NOMO-1 treated with DMSO at 0.1 percent for 48 hours (cell line): Measurements from ENCODE around the gene ZNF320.
"Not testable (repeated sequence)": the region's sequence is repeated elsewhere in the genome, so short reads cannot be mapped to it uniquely, and the experiment has no call there.

ENCODE experiments used
- DNase-seq: peaks from one replicate; lab custom pipeline; 2025; ENCODE audit not compliant: unreplicated experiment; lab: John Stamatoyannopoulos, UW

Gene ZNF320

DNA sequence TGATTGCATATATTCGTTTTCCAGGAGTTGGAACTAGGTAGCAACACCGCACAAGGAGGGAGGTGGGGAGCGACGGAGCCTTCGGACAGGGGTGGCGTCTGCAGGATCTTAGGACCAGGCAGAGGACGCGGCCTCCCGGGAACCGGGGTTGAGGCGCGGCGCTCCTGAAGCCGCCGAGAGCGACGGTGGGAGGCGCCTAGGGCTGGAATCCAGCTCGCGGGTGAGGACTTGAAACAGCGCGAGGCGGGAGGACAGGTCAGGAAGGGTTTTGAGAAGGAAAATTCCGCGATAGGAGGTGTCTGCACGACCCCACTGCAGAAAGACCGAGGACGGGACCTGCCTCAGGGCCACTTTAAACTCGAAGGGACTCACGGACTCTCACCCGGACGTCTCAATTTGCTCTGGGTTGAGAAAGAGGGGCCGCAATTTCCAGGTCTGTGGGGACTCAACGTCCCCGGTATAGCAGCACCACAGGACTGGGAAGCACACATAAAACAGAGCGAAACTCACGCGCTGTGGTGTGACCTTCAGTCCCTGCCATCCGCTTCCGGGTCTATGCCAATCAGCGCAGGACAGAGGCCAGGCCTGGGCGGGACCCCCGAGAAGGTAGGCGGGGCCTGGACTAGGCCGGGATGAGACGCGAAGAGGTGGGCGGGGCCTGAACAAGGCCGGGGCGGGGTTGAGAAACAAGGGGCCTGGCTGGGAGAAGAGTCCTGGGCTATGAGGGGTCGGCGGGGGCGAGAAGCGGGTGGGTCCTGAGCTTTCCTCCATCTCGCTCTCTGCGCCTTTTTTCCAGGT is at the start of gene ZNF320:
ZNF320 (minus strand) TSS at position 498 of the 798 bp plus-strand sequence. CDS start 7,380 bp downstream, outside the sequence.
- no peak for DNase-seq

DNA sequence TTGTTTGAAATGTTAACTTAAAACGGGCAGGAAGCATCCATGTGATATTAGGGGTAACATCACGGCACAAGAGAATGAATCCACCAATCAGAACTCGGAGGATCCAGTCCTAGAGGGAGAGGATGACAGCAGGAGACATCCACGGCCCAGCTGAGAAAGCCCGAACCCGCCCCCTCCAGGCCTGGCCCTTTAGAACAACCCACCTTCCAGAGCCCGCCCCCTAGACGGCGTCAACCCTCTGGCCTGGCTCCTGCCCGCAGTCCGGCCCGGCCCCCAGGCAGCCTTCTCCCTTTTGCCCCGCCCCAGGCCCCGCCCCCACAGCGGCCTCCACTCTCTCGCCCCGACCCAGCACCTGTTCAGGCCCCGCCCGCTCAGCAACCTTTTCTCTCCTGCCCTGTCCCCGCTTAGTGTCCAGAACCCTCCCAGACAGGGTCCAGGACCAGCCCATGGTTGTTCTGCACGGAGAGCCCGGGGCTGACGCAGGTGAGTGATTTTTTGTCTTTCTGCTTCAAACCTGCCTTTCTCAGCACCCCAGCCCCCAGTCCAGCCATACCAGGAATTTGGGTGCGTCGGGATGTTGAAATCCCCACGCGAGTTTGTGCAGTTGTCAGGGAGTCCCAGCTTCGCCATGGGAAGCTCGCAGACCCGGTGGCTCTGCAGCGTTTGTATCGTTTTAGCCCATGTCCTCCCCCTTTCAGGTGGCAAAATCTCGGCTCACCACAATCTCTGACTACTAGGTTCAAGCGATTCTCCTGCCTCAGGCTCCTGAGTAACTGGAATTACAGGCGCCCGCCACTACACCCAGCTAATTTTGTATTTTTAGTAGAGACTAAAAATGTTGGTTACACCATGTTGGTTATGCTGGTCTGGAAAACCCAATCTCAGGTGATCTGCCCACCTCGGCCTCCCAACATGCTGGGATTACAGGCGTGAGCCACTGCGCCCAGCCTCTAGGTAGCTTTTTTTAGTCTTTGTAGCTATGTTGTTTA is 49.2 kb upstream of the ZNF320 start:
- DNase-seq: no peak

DNA sequence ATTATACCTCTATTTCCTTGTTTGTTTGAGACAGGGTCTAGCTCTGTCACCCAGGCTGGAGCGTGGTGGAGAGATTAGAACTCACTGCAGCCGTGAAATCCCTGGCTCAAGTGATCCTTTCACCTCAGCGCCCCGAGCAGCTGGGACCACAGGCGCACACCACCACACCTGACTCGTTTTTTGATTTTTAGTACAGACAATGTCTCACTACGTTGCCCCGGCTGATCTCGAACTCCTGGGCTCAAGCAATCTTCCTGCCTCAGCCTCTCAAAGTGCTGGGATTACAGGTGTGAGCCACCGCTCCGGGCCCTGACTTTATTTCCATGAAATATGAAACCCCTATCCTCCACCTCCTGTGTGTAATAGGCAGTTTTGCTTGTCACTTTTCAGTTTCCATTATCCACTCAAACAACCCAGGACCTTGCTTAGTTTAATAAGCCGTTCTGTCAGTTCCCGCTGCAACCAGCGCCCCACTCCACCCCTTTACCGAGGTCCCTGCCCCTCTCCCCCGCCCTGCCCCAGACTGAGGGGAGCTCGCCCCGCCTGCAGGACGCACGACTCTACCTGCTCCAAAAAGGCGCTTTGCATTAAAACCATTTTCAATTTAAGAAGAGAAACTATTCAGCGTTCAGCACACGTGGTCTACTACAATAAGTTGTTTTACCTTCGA is 48.4 kb upstream of the ZNF320 start:
- DNase-seq: no peak

DNA sequence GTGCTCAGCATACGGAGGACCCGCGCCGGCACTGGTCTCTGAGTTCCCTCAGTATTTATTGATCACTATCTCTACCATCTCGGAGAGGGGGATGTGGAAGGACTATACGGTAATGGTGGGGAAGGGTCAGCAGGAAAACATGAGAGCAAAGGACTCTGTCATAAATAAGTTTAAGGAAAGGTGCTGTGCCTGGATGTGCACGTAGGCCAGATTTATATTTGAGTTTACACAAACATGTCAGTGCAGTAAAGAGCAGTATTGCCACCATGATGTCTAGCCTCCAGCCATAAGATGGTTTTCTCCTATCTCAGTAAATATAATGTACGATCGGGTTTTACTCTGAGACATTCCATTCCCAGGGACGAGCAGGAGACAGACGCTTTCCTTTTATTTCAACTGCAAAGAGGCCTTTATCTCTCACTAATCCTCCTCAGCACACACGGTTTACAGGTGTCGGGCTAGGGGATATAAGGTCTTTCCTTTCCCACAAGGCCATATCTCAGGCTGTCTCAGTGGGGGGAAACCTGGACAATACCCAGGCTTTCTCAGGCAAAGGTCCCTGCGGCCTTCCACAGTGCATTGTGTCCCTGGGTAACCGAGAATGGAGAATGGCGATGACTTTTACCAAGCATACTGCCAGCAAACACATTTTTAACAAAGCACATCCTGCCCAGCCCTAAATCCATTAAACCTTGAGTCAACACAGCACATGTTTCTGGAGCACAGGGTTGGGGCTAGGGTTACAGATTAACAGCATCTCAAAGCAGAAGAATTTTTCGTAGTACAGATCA is 47.5 kb upstream of the ZNF320 start:
- DNase-seq: not testable (repeated sequence)

DNA sequence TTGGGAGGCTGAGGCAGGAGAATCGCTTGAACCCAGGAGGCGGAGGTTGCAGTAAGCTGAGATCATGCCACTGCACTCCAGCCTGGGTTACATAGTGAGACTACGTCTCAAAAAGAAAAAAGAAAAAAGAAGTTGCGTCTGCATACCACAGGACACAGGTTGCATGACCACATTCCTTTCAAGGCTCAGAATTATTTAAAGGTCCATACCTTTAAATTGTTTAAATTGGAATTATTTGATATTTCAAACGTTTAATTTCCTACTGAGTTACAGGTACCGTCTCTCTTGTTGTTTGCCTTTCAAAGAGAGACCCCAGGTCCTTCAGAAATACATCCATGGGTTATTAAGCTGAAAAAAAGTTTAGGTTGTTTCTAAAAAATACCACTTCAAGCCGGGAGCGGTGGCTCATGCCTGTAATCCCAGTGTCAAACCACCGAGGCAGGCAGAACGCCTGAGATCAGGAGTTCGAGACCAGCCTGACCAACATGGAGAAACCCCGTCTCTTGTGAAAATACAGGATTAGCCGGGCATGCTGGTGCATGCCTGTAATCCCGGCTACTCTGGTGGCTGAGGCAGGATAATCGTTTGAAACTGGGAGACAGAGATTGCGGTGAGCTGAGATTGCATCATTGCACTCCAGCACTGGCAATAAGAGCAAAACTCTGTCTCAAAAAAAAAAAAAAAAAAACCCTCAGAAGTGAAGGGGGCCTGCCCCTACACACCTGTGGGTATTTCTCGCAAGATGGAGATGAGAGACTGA is 46.6 kb upstream of the ZNF320 start:
- no peak for DNase-seq

DNA sequence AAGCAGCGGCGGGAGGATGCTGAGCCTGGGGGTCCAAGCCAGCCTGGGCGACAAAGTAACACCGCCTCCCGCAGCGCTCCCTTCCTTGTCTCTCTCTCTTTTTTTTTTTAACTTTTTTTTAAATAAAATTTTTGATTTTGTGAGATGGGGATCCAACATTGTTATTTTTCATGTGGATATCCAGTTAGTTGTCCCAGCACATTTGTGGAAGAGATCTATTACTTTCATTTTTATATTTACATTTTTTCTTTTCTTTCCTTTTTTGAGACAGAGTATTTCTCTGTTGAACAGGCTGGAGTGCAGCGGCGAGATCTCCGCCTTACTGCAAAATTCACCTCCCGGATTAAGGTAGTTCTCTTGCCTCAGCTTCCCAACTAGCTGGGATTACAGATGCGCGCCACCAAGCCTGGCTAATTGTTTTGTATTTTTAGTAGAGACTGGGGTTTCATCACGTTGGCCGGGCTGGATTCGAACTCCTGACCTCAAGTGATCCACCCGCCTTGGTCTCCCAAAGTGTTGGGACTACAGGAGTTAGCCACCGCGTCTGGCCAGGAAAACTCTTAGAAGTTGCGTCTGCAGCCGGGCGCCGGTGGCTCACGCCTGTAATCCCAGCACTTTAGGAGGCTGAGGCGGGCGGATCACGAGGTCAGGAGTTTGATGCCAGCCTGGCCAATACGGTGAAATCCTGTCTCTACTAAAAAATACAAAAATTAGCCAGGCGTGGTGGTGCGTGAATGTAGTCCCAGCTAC is 45.9 kb upstream of the ZNF320 start:
- DNase-seq: no peak

DNA sequence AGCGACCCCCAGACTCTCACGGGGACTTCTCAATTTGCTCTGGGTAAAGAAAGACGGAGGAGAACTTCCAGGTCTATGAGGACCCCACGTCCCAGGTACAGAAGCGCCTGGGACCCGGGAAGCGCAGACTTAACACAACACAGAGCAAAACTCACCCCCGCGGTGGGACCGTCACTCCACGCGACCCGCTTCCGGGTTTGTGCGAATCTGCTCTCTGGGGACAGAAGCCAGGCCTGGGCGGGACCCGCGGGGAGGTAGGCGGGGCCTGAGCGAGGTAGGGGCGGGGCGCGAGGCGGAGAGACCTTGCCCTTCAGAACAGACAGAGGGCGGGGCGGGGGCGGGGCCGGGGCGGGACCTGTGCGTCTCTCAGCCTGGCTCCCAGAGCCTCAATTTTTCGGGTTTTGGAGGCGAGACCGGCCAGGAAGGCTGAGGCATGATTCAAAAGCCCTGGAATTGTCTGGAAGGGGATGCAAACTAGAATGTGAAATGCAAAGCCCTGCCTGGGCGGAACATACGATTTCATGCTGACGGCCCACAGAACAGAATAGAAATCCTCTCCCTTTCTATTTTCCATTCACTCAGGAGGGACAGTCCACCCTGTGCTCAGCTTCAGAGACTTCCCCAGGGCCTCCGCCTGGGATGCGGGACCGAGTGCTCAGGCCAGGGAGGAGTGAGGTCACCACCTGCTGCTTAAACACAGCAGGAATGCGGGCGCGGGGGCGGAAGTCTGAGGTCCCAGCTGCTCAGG is 45.1 kb upstream of the ZNF320 start:
- peak; percentile 79 for DNase-seq

DNA sequence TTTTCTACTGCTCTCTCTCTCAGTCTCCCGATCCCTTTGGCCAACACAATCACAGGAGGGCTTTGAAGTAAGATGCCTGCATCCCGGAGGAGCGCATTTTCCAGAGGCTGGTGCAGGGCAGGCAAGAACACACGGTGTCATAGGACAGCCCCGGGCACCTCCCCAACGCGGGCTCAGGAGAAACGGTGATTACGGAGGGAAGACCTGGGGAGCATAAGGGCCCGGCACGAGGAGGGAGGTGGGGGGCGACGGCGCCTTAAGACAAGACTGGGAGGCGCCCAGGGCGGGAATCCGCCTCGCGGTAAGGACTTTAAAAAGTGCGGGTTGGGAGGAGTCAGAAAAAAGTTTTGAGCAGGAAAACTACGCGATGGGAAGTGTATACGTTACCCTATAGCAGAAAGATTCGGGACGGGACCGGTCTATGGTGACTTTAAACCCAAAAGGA is 44.5 kb upstream of the ZNF320 start:
- DNase-seq: peak; percentile 25

DNA sequence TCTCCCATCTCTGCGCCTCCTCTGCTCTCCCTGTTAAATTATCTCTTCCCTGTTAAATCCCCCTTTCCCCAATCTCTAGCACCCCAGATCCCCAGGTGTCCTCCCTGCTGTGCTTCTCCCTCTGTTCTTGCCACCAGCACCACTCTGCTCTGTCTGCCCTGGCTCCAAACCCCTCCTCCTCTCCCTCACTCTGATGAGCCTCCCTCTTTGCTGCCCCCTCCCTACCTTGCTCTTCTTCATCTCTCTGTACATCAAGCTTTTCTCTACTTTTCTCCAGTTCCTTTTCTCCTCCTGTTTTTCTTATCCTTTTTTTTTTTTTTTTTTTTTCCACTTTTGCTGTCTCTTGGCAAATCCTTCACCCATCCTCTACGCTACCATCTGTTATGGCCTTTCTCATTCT is 44.1 kb upstream of the ZNF320 start:
- peak; percentile 9 for DNase-seq

DNA sequence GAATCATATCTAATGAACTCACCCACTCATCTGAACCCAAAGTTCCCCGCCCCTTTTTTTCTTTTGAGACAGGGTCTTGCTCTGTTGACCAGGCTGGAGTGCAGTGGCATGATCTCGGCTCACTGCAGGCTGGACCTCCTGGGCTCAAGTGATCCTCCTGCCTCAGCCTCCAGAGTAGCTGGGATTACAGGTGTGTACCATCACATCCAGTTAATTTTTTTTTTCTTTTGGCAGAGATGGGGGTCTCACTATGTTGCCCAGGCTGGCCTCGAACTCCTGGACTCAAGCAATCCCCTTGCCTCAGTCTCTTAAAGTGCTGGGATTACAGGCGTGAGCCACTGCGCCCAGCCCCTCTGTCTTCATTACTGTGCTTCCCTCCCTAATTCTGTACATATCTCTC is 43.5 kb upstream of the ZNF320 start:
- DNase-seq: not testable (repeated sequence)

DNA sequence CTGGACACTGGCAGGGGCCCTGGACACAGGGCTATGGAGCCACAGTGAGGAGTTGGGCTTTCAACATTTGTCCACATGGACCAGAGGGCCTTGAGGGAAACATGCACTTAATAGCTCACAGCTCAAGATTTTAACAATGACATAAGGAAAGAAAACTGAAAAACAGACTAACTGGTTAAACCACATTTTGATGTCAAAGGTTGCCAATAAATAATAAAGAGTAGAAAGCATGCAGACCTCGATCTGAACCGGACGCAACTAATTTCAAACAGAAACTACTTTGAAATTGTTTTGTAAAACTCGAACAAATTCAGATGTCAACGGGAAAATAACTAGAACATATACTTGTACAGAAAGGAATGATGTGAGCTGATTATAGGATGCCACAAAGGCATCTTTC is 41.3 kb upstream of the ZNF320 start:
- no peak for DNase-seq

DNA sequence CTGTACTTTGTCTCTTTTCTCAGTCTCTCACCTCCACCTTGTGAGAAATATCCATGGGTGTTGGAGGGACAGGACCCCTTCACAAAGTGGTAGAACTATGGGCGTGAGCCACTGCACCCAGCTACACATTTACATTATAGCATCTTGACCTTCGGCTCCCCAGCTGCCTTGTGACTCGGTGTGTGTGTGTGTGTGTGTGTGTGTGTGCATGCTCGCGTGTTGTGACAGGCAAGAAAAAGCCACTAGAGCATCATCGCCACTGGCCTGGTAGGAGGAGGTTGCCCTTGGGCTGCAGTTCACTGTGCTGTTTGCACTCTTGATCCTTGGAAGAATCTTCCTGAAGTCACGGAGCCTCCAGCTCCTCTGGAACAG is 39.5 kb upstream of the ZNF320 start:
- no peak for DNase-seq

DNA sequence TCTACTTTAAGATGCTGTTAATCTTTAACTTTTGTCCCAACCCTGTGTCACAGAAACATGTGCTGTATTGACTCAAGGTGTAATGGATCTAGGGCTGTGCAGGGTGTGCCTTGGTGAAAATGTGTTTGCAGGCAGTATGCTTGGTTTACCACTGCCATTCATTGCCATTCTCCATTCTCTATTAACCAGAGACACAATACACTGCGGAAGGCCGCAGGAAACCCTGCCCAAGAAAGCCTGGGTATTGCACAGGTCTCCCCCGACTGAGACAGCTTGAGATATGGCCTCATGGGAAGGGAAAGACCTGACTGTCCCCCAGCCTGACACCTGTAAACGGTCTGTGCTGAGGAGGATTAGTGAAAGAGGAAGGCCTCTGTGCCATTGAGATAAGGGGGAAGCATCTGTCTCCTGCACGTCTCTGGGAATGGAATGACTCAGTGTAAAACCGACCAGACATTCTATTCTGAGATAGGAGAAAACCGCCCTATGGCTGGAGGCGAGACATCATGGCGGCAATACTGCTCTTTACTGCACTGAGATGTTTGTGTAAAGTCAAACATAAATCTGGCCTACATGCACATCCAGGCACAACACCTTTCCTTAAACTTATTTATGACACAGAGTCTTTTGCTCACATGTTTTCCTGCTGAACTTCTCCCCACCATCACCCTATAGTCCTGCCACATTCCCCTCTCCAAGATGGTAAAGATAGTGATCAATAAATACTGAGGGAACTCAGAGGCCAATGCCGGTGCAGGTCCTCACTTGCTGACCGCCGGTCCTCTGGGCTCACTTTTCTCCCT is 38.9 kb upstream of the ZNF320 start:
- DNase-seq: peak; percentile 47

DNA sequence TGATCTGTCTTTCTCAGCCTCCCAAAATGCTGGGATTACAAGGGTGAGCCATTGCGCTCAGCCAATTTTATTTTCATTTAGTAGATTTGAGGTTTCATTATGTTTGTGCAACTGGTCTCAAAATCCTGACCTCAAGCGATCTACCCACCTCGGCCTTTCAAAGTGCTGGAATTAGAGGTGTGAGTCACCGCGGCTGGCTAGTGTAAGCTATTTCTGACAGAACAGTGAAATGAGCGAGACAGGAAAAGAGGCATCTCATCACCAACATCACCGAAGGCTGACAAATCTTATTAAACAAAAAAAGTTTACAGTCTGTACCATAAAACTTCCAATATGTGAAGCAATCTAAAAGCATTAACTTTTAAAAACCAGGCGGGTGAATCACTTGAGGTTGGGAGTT is 38.0 kb upstream of the ZNF320 start:
- DNase-seq: peak; percentile 28

DNA sequence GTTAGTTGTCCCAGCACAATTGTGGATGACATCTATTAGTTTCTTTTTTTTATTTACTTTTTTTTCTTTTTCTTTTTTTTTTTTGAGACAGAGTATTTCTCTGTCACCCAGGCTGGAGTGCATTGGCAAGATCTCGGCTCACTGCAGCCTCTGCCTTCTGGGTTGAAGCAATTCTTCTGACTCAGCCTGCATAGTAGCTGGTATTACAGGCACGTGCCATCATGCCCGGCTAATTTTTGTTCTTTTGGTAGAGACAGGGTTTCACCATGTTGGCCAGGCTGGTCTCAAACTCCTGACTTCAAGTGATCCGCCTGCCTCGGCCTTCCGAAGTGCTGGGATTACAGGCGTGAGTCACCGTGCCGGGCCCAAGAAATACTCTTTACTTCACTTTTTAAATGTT is 27.2 kb upstream of the ZNF320 start:
- peak; percentile 1 for DNase-seq

DNA sequence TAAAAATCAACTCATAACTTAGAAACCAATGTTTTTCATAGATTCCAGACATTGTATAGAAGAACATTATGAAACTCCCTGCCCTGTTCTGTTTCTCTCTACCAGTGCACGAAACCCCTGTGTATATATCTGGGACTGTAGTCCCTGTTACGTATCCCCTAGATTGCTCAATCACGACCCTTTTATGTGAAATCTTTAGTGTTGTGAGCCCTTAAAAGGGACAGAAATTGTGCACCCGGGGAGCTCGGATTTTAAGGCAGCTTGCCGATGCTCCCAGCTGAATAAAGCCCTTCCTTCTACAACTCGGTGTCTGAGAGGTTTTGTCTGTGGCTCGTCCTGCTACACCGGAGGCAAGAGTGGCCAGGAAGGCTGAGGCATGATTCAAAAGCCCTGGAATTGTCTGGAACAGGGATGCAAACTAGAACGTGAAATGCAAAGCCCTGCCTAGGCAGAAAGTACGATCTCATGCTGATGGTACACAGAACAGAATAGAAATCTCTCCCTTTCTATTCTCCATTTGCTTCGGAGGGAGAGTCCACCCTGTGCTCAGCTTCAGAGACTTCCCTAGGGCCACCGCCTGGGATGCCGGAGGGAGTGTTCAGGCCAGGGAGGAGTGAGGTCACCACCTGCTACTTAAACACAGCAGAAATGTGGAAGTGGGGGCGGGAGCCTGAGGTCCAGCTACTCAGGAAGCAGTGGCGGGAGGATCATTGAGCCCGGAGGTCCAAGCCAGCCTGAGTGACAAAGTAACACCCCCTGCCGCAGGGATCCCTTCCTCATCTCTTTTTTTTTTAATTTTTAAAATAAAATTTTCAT is 26.6 kb upstream of the ZNF320 start:
- peak; percentile 63 for DNase-seq
